Breast epithelium (tissue), 4 donors: ENCODE measurements around the gene CNKSR3. TPM values are rescaled to one million over a fixed set of nuclear protein-coding genes. Genes with fewer than 3 reads are reported as not detected.

ENCODE experiments used
- DNase-seq, 2 donors: peaks; one replicate each; pipeline ENCODE4 v3.0.0-alpha.2; 2019; ENCODE audit warnings: low spot score in 2 of 2
- H3K27ac ChIP-seq, 2 donors: fragments of 200-600 bp; sonication (generic) in 1 of 2; one replicate each; pipeline ENCODE4 v1.5.1; 2016 to 2019; ENCODE audit warnings: mild to moderate bottlenecking in 1 of 2
- H3K27me3 ChIP-seq, 2 donors: fragments of 200-600 bp; sonication (generic) in 1 of 2; one replicate each; pipeline versions ENCODE4 v1.5.1 to v1.6.0; 2017 to 2019; ENCODE audit warnings: control low read depth in 1 of 2, mild to moderate bottlenecking in 1 of 2
- H3K36me3 ChIP-seq: fragments of 200-600 bp; one replicate; pipeline ENCODE4 v1.5.1; 2019
- H3K4me1 ChIP-seq, 2 donors: fragments of 200-600 bp; sonication (generic); one replicate each; pipeline ENCODE4 v1.5.1; 2016 to 2019; ENCODE audit warnings: control low read depth in 1 of 2
- H3K4me3 ChIP-seq, 3 donors: fragments of 200-600 bp; sonication (generic); 1 replicate in 2 of 3; 2 replicates in 1 of 3; pipeline ENCODE4 v1.5.1; 2016 to 2019; ENCODE audit warnings: mild to moderate bottlenecking in 3 of 3, moderate library complexity in 2 of 3
- H3K9me3 ChIP-seq, 2 donors: fragments of 200-600 bp; sonication (generic) in 1 of 2; one replicate each; pipeline ENCODE4 v1.5.1; 2016 to 2019; ENCODE audit warnings: control low read depth in 1 of 2
- CTCF ChIP-seq, 3 donors: fragments of 450-650 bp; IDR thresholded peaks; one replicate each; pipeline ENCODE4 v1.5.1; 2016 to 2017; ENCODE audit warnings: antibody characterized with exemption in 3 of 3, mild to moderate bottlenecking in 3 of 3, moderate library complexity in 3 of 3
- POLR2A ChIP-seq: fragments of 450-650 bp; IDR thresholded peaks from one replicate; pipeline ENCODE4 v1.6.1; 2016; ENCODE audit warnings: antibody characterized with exemption, mild to moderate bottlenecking, moderate library complexity
- POLR2AphosphoS5 ChIP-seq, 3 donors: sonication (generic); formaldehyde crosslinking; IDR thresholded peaks; one replicate each; pipeline ENCODE4 v1.6.1; 2017; ENCODE audit warnings: antibody characterized with exemption in 3 of 3
- intact Hi-C: fragments of 100-400 bp; cut with DNase I; formaldehyde crosslinking; loops from one replicate; pipeline ENCODE4 v1.15.1; 2023; ENCODE audit warnings: low total_unique reads
- total RNA-seq, 3 donors: library from RNA; depleted of rRNA; stranded (reverse); fragments of >200 nt; gene quantifications; one replicate each; pipeline ENCODE4 v1.1.0, GENCODE V29; 2016

Gene CNKSR3
- total RNA-seq, 3 donors from 2014 or later, result 2.1 to 8.6 (median 5.2) TPM

- H3K27me3 ChIP-seq, result no peaks in the 10 kb centered on the region
- no peaks in the 10 kb centered on the region for H3K9me3 ChIP-seq
- no peaks in the 10 kb centered on the region for H3K4me1 ChIP-seq
- H3K27ac ChIP-seq, result no peak overlapping the region
- H3K36me3 ChIP-seq, result no peaks in the 10 kb centered on the region
- no peak for DNase-seq
- H3K4me3 ChIP-seq, result no peak overlapping the region
- intact Hi-C loops, result no loop called here
- no peak for TF ChIP-seq POLR2AphosphoS5 (IDR thresholded peaks at IDR 0.05)
- no peak for TF ChIP-seq CTCF (IDR thresholded peaks at IDR 0.05)
- TF ChIP-seq POLR2A, result no peak
Measured at GRCh38 chr6:154528310-154528915, 17.9 kb upstream of the CNKSR3 start.

DNA sequence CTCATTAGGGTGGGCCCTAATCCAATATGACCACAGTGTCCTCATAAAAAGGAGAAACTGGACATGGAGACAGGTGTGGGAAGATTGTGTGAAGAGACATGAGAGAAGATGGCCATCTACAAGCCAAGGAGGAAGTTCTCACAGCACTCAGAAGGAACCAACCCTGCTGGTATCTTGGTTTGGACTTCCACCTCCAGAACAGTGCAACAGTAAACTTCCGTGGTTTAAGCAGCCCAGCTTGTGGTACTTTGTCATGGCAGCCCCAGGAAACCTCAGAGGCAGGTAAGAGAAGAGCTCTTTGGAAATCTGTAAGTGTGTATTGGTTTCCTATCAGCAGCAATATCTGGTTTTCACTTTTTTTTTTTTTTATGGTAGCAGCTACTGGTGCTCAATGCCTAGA is 16.5 kb upstream of the CNKSR3 start:
- Histone ChIP-seq H3K27ac (no peak overlapping the region), H3K4me1 (no peaks in the 10 kb centered on the region), H3K27me3 (no peaks in the 10 kb centered on the region), H3K4me3 (no peak overlapping the region), H3K9me3 (no peaks in the 10 kb centered on the region), H3K36me3 (no peaks in the 10 kb centered on the region)
- no peak for DNase-seq
- intact Hi-C loops, result no loop called here
- no peak for TF ChIP-seq POLR2AphosphoS5 (IDR thresholded peaks at IDR 0.05)
- TF ChIP-seq POLR2A, result no peak
- TF ChIP-seq CTCF (IDR thresholded peaks at IDR 0.05), result no peak

DNA sequence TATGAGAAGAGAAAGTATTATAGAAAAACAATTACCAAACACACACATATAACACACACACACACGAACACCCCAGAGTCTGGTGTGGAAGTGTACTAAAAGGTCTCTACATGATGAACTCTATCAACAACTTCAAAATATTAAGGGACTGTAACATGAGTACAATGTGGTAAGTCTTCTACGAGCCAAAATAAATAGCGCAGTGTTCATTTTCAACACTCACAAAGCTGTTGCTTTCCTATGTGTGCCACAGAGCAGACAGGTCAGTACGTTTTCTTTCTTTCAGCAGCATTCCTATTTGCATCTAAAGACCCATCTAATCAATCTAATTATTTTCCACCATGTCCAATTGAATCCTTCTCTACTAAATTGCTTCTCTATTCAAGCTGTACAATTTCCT is 12.1 kb upstream of the CNKSR3 start:
- H3K9me3 ChIP-seq, result no peaks in the 10 kb centered on the region

DNA sequence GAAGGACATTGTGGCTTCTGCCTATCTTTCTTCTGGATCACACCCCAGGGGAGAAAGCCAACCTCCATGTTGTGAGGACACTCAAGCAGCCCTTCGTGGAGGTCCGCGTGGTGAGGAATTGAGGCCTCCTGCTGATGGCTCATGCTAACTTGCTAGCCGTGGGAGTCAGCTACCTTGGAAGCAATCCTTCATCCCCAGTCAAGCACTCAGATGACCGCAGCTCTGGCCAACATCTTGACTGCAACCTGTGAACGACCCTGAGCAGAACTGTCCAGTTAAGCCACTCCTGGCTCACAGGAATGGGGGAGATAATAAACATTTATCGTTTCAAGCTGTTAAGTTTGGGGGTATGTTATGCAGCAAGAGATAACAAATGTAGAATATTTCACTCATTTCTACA is 10.9 kb upstream of the CNKSR3 start:
- no peaks in the 10 kb centered on the region for H3K4me1 ChIP-seq
- H3K36me3 ChIP-seq, result no peaks in the 10 kb centered on the region
- H3K4me3 ChIP-seq, result no peak overlapping the region
- H3K27ac ChIP-seq, result no peak overlapping the region
- DNase-seq, result no peak
- H3K9me3 ChIP-seq, result no peaks in the 10 kb centered on the region
- TF ChIP-seq POLR2A, result no peak
- no peak for TF ChIP-seq POLR2AphosphoS5 (IDR thresholded peaks at IDR 0.05)
- no peak for TF ChIP-seq CTCF (IDR thresholded peaks at IDR 0.05)
- H3K27me3 ChIP-seq, result no peaks in the 10 kb centered on the region
- intact Hi-C loops, result no loop called here

More for the DNA sequence above, 12.1 kb upstream of the CNKSR3 start:
- Histone ChIP-seq H3K4me1 (no peaks in the 10 kb centered on the region), H3K4me3 (no peak overlapping the region), H3K27ac (no peak overlapping the region), H3K27me3 (no peaks in the 10 kb centered on the region), H3K36me3 (no peaks in the 10 kb centered on the region)
- intact Hi-C loops, result no loop called here
- TF ChIP-seq CTCF (IDR thresholded peaks at IDR 0.05), result no peak
- no peak for TF ChIP-seq POLR2AphosphoS5 (IDR thresholded peaks at IDR 0.05)
- TF ChIP-seq POLR2A, result no peak
- DNase-seq, result no peak

DNA sequence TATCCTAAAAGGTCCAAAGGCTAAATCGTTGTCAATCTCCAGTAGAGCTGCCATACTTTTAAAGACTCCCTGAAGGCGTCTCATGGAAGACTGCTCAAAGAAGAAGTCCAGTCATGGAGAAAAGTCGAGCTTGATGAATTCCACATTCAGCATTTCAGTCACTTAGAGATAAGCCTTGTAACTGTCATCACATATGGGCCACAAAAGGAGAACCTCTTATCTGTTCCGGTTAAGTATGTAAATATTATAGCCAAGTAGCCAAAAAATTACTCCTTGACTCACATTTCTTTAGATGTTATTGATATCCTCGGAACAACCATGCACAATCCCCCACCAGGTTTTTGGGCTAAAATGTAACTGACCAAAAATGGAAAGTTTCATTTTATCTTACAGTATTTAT is 9.8 kb upstream of the CNKSR3 start:
- H3K27me3 ChIP-seq, result no peaks in the 10 kb centered on the region
- H3K27ac ChIP-seq, result no peak overlapping the region
- no peaks in the 10 kb centered on the region for H3K4me1 ChIP-seq
- TF ChIP-seq POLR2A, result no peak
- TF ChIP-seq POLR2AphosphoS5 (IDR thresholded peaks at IDR 0.05), result no peak
- no peak for TF ChIP-seq CTCF (IDR thresholded peaks at IDR 0.05)
- H3K9me3 ChIP-seq, result no peaks in the 10 kb centered on the region
- H3K4me3 ChIP-seq, result no peak overlapping the region
- intact Hi-C loops, result no loop called here
- no peaks in the 10 kb centered on the region for H3K36me3 ChIP-seq
- no peak for DNase-seq
